CD1c-positive myeloid dendritic cell (primary cell): ENCODE data around the gene SOWAHD.
"Not testable (repeated sequence)": the region's sequence is repeated elsewhere in the genome, so short reads cannot be mapped to it uniquely, and the experiment has no call there.

Experiments used
- DNase-seq: peaks from one replicate; pipeline ENCODE4 v3.0.0-alpha.2; 2016; ENCODE audit errors: extremely low spot score

The SOWAHD gene

GRCh38 chrX:119758731-119759247 lies 401 bp downstream of the SOWAHD start:
- no peak for DNase-seq

- DNase-seq, result no peak
Measured at GRCh38 chrX:119759248-119759766, 919 bp downstream of the SOWAHD start.

GRCh38 chrX:119760026-119760877 lies 1.9 kb downstream of the SOWAHD start:
- peak; percentile 15 for DNase-seq

GRCh38 chrX:119762718-119763117 lies 4.3 kb downstream of the SOWAHD start:
- DNase-seq, result no peak

GRCh38 chrX:119763181-119763580 lies 4.8 kb downstream of the SOWAHD start:
- no peak for DNase-seq

- DNase-seq, result no peak
Measured at GRCh38 chrX:119763836-119764387, 5.5 kb downstream of the SOWAHD start.

- DNase-seq, result not testable (repeated sequence)
Measured at GRCh38 chrX:119768436-119768835, 10.0 kb downstream of the SOWAHD start.

- DNase-seq, result not testable (repeated sequence)
Measured at GRCh38 chrX:119769388-119769787, 11.0 kb downstream of the SOWAHD start.

- DNase-seq, result peak; percentile 73
Measured at GRCh38 chrX:119775517-119776238, 17.3 kb downstream of the SOWAHD start.

- DNase-seq, result no peak
Measured at GRCh38 chrX:119778829-119779228, 20.4 kb downstream of the SOWAHD start.

GRCh38 chrX:119783026-119783425 lies 24.6 kb downstream of the SOWAHD start:
- peak; percentile 59 for DNase-seq

- peak; percentile 28 for DNase-seq
Measured at GRCh38 chrX:119784747-119785446, 26.5 kb downstream of the SOWAHD start.

GRCh38 chrX:119790977-119791436 lies 32.6 kb downstream of the SOWAHD start:
- DNase-seq, result peak; percentile 40

GRCh38 chrX:119791437-119792231 lies 33.2 kb downstream of the SOWAHD start, which contains the start of gene RPL39:
RPL39 (minus strand) TSS chrX:119791630; CDS start chrX:119791576, 54 bp downstream.
- DNase-seq, result peak; percentile 88

- no peak for DNase-seq
Measured at GRCh38 chrX:119801253-119802221, 43.1 kb downstream of the SOWAHD start.

GRCh38 chrX:119802546-119802945 lies 44.2 kb downstream of the SOWAHD start:
- no peak for DNase-seq

GRCh38 chrX:119808461-119808860 lies 50.1 kb downstream of the SOWAHD start:
- not testable (repeated sequence) for DNase-seq

- no peak for DNase-seq
Measured at GRCh38 chrX:119809185-119809666, 50.8 kb downstream of the SOWAHD start.
